A673 (cell line): ENCODE results near the gene PPP1R16B.

Source experiments
- EZH2 ChIP-seq: fragments of 200-600 bp; sonication (generic); IDR thresholded peaks from 2 replicates; pipeline ENCODE4 v1.6.1; 2017; ENCODE audit warnings: borderline replicate concordance, low read depth, mild to moderate bottlenecking, mixed read lengths, antibody characterized with exemption, low read length; ENCODE audit not compliant: poor library complexity, severe bottlenecking
- TF ChIP-seq, protein P1 (sequence below): fragments of 300-800, 200-600 bp; sonication (generic); conservative IDR thresholded peaks from 2 replicates; pipeline ENCODE4 v1.5.1; 2017; ENCODE audit warnings: low read depth, mild to moderate bottlenecking, antibody characterized with exemption, low read length, moderate library complexity, mixed read lengths

- TF ChIP-seq, protein P1, sequence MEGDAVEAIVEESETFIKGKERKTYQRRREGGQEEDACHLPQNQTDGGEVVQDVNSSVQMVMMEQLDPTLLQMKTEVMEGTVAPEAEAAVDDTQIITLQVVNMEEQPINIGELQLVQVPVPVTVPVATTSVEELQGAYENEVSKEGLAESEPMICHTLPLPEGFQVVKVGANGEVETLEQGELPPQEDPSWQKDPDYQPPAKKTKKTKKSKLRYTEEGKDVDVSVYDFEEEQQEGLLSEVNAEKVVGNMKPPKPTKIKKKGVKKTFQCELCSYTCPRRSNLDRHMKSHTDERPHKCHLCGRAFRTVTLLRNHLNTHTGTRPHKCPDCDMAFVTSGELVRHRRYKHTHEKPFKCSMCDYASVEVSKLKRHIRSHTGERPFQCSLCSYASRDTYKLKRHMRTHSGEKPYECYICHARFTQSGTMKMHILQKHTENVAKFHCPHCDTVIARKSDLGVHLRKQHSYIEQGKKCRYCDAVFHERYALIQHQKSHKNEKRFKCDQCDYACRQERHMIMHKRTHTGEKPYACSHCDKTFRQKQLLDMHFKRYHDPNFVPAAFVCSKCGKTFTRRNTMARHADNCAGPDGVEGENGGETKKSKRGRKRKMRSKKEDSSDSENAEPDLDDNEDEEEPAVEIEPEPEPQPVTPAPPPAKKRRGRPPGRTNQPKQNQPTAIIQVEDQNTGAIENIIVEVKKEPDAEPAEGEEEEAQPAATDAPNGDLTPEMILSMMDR = no peak
- no peak for TF ChIP-seq EZH2
These were observed 15.8 kb upstream of the PPP1R16B start for GRCh38 chr20:38789503-38790199.
